Right lung (tissue), 5 donors: Measurements from ENCODE around the gene SLIT3. TPM values are rescaled to one million over a fixed set of nuclear protein-coding genes. Genes with fewer than 3 reads are reported as not detected.
A peak's percentile ranks its signal among the peaks of the same experiment; 100 is the strongest.

Experiments used
- DNase-seq, 2 donors: peaks; one replicate each; pipeline ENCODE4 v3.0.0-alpha.2; 2013
- polyA plus RNA-seq, 5 donors: library from polyadenylated mRNA; unstranded; fragments of 120-200 nt; gene quantifications; one replicate each; pipeline versions ENCODE4 v1.2.1 to v1.2.3, GENCODE V29; 2013; ENCODE audit warnings: inconsistent platforms in 1 of 5, low replicate concordance in 1 of 5; ENCODE audit not compliant: insufficient read length in 5 of 5, insufficient read depth in 1 of 5

SLIT3 gene
- polyA plus RNA-seq, 5 donors, result 29.5 to 51.0 (median 42.9) TPM

GRCh38 chr5:168832308-168832707 is 468.6 kb downstream of the SLIT3 start:
- DNase-seq, result no peak

- DNase-seq, result no peak
These were observed 469.6 kb downstream of the SLIT3 start for GRCh38 chr5:168831383-168831782.

DNA sequence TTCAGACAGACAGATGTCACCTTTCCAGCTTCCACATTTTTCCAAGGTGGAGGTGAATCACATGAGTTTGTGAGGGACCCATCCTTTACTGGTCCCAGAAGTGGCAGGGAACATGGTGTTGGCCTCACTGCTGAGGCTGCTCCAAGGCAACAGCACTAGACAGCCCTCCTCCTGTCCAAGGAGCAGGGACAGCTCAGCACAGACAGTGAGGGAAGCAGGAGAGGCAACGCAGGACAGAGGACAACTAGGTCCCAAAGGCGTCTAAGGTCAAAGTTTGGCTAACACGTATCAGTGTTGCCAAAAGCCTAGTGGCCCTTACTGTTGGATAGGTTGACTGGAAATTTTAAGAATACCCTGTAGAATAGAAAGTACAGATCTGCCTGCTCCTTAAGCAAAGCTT is 470.1 kb downstream of the SLIT3 start:
- DNase-seq, result no peak

- no peak for DNase-seq
These were observed 471.0 kb downstream of the SLIT3 start for GRCh38 chr5:168829922-168830417.

DNA sequence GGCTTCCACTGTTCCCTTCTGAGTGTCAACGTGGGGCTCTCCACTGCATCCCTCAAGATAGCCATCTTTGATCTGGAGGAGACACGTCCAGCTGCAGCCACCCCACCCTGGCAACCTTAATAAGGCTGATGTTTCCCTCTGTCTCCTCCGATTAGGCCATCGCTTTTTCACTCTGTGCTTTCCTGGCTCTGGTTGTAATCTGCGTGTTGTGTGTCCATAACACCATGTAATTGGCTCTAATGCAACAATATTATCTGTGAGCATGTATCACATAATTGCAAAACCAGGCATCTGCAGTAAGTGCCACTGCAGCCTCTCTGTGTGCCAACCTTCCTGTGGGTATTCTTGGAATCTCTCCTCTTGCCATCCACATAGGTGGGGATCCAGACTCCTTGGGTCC is 471.9 kb downstream of the SLIT3 start:
- no peak for DNase-seq

DNA sequence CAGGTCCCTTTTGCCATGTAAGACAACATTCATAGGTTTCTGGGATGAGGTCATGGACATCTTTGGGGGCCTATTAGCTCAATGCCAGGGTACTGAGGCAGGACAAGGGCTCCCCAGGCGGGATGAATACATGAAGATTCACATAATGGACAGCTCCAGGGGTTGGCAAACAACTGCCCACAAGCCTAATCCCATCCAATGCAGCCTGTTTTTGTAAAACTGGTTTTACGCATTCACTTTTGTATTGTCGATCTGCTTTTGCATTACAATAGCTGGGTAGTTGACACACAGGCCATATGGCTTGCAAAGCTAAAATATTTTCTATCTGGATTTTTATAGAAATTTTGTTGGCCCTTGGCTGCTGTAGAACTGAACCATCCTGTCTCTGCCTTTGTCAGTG is 473.3 kb downstream of the SLIT3 start:
- no peak for DNase-seq

GRCh38 chr5:168826246-168826725 is 474.7 kb downstream of the SLIT3 start:
- DNase-seq, result no peak

DNA sequence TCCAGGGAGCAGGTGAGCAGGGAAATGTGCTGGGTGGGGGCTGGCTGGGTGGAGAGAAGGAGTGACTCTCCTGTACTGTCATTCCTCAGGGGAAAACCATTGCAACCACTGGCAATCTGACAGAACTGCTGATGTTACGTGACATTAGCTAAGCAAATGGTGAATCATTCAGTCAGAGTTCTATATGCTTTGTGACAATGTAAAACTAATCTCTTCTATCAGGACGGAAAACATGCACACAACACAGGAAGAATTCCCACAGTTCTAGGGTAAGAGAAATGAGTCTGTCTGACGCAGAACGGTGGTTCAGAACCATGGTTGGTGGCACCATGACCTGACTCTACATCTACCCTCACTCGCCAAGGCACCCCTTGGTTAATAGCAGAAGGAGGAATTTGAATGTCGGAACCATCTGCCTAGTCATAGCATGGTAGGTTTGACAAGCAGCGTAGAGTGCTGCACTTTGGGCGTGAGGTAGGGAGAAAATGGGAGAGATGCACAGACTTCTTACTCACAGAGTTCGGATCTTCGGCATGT is 478.1 kb downstream of the SLIT3 start:
- no peak for DNase-seq

- no peak for DNase-seq
These were observed 478.6 kb downstream of the SLIT3 start for GRCh38 chr5:168822248-168822744.

- DNase-seq, result no peak
These were observed 480.1 kb downstream of the SLIT3 start for GRCh38 chr5:168820874-168821273.

GRCh38 chr5:168819004-168819621 is 481.8 kb downstream of the SLIT3 start:
- no peak for DNase-seq

DNA sequence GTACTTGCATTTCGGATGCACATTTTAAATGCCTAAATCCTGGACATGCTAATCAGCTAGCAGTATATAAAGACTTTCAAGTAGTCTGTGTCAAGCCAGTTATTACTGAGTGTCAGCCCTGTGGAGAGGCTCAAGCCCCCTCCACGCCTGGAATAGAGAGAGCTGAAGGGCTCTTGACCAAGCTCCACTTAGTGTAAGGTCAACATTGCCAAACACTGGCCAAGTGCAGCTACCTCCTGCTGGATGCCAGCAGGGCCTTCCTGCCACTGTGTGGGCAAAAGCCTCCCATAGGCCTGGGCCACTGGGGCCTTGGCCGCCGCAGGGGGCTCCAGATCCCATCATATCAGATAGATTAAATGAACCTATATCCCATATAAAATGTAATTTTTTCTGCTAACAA is 482.4 kb downstream of the SLIT3 start:
- peak; percentile 39 to 54 for DNase-seq

DNA sequence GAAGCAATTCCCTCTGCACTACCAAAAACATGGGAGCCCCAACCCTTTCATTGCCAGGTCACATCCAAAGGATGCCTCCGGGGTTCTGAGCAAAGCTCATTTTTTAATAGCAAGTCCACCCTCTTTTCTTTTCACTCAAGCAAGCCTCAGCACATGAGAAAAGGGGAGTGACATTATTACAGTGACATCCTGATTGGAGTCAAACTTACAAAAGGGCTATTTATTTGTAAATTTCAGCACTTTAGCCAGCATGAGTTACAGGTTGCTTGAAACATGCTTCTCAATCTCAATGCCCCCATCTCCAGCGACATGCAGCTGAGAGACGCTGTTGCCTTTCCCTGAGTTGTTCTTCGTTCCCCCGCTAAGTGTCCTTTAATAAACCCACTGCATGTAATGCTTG is 483.3 kb downstream of the SLIT3 start:
- DNase-seq, result no peak

DNA sequence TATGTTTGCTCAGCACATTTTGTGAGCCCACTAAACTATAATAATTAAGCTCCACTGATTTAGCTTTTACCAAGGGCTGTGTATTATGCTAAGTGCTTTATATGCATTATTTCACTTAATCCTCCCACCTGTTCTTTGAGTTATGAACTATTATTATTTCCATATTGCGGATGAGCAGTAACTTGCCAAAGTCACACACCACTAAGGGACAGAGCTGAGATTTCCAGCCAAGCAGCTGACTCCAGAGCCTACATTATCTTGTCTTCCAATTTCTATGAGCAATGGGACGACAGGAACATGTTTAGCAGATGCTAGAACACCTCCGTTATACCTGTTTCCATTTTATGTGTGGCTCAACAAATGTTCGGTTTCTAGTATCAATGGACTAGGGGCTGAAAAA is 484.3 kb downstream of the SLIT3 start:
- no peak for DNase-seq

- no peak for DNase-seq
These were observed 487.6 kb downstream of the SLIT3 start for GRCh38 chr5:168813184-168813968.

GRCh38 chr5:168810641-168811040 is 490.3 kb downstream of the SLIT3 start:
- no peak for DNase-seq

DNA sequence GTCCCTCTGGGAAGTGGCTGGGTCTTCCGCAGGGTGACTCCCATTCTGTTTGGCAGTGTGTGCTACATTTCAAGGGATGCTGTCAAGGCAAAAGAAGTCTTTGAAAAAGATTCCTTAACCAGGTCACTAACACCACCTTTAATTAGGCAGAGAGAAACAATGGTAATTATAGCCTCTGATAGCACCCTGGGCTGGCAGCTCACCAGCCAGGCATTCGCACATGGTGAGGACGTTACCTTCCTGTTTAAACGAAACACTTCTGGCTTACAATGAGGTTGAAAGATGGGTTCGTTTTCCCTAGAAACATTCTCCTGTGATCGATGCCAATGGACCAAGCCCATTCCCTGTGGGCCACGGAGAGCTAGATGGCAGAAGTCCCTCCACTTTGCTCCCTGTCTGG is 491.7 kb downstream of the SLIT3 start:
- DNase-seq, result no peak

DNA sequence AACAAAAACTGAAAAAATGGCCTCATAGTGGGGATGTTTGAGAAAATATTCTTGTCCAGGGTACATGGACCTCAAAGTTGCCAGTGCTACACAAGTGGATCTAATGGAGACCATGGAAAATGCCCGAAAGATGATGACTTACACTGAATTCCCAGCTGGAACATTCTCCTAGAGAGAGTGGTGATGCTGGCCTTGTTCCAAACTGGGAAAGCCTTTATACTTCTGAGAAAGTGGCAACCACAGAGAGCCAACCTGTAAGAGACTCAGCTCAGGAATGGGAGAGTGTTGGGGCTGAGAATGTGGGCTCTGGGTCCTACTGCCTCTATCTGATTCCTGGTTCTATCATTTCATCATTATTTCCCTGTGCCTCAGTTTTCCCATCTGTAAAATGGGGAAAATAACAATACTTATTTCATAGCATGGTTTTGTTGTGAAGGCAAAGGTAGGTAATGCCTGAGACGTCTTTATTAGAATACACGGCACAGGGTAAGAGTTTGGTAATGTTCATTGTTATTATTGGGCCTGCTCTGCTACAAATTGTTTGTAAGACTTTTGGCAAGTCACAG is 492.8 kb downstream of the SLIT3 start:
- DNase-seq, result no peak

DNA sequence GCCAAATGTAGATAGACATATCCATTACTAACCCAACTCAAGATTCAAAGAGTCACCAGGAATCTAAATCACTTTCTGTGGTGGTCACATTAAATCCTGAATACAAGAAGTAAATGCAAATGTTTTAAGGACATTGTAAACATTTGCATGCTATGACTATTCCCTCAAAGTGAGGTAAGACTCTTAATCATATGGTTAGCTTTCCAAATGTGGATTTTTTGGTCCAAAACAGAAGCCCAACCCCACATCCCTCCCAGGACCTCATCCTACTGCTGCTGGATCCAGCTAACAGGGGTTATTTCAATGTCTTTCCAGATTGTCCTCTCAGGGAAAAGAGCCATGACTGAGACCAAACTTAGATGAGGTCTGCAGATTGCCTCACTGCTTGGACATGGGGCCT is 493.7 kb downstream of the SLIT3 start:
- no peak for DNase-seq

GRCh38 chr5:168803541-168803940 is 497.4 kb downstream of the SLIT3 start:
- DNase-seq, result no peak

DNA sequence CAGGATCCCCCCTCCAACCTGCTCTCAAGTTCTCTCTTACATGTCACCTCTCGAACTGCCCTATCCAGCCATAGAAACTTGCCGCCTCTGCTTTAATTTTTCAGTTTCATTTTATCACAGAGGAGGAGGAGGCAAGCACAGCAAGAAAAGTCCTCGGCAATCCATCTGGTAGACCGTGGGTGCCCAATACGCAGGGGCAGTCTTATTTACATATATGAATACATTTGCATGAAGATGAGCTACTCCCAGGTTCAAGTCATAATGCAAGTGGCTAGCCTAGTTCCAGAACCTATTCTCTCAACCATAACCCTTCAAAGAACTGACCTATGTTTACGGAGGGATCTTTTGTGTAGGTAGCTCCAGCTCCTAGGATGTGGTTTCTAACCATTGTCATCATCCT is 498.6 kb downstream of the SLIT3 start:
- DNase-seq, result no peak

- DNase-seq, result no peak
These were observed 499.4 kb downstream of the SLIT3 start for GRCh38 chr5:168801567-168801966.

- DNase-seq, result no peak
These were observed 500.2 kb downstream of the SLIT3 start for GRCh38 chr5:168800701-168801100.
